HCT116 (cell line): ENCODE data around the gene MAP3K20. TPM values are rescaled to one million over a fixed set of nuclear protein-coding genes. Genes with fewer than 3 reads are reported as not detected.

Source experiments
- ATAC-seq: fragments of 200-7000 bp; cut with Tn5 transposase; 2 replicates; pipeline ENCODE4 v1.9.1; 2020; ENCODE audit warnings: mild to moderate bottlenecking, moderate library complexity
- BruUV-seq: library from RNA; stranded (reverse); fragments of 400-500 nt; replicated peaks from 2 replicates; lab custom pipeline; 2021; lab: Mats Ljungman, UMichigan
- CTCF ChIA-PET: fragments of 300-600 bp; sonication (Branson Sonifier 250); formaldehyde crosslinking; loops from one replicate; lab custom pipeline; 2021; ENCODE audit warnings: antibody characterized with exemption; lab: Charles Lee
- POLR2A ChIA-PET: fragments of 300-600, 350-600 bp; sonication (Branson Sonifier 250); formaldehyde crosslinking; loops from one replicate; lab custom pipeline; 2021; ENCODE audit warnings: antibody characterized with exemption; lab: Charles Lee
- RAD21 ChIA-PET, 2 experiments: fragments of 300-600 bp; sonication (Branson Sonifier 250); formaldehyde crosslinking; loops; one replicate each; lab custom pipeline; 2023; ENCODE audit warnings: low total read pairs in 2 of 2; ENCODE audit not compliant: uncharacterized antibody in 2 of 2, unreplicated experiment in 2 of 2, low non-redundant PET in 1 of 2; lab: Charles Lee
- DNase-seq: peaks from one replicate; pipeline ENCODE4 v3.0.0-alpha.2; 2010; ENCODE audit warnings: low read depth, low spot score
- H2AFZ ChIP-seq: fragments of 200-600 bp; shearing (Covaris generic), sonication (generic); 2 replicates; pipeline ENCODE4 v1.6.1; 2017; ENCODE audit warnings: low read depth, mixed run types, mixed read lengths, antibody characterized with exemption, low read length; ENCODE audit not compliant: poor library complexity, severe bottlenecking
- H3K27ac ChIP-seq: 2 replicates; pipeline ENCODE4 v1.5.1; 2012; ENCODE audit warnings: low read depth, low read length
- H3K27me3 ChIP-seq: fragments of 200-600 bp; sonication (generic); 2 replicates; pipeline ENCODE4 v1.6.1; 2016; ENCODE audit warnings: mixed run types, low read length, mixed read lengths; ENCODE audit not compliant: insufficient read depth
- H3K36me3 ChIP-seq, 2 experiments: fragments of 200-500 bp in 1 of 2; fragments of 200-600 bp in 1 of 2; sonication (Bioruptor generic) in 1 of 2; sonication (generic) in 1 of 2; 2 replicates each; pipeline versions ENCODE4 v1.5.1 to v1.6.1; 2014 to 2016; ENCODE audit warnings: low read length in 2 of 2, inconsistent platforms in 1 of 2, mixed read lengths in 1 of 2, mixed run types in 1 of 2; ENCODE audit not compliant: insufficient read depth in 2 of 2, control insufficient read depth in 1 of 2
- H3K4me1 ChIP-seq, 2 experiments: fragments of 200-600 bp in 1 of 2; sonication (generic) in 1 of 2; 2 replicates each; pipeline versions ENCODE4 v1.5.1 to v1.6.1; 2012 to 2017; ENCODE audit warnings: low read length in 2 of 2, inconsistent platforms in 1 of 2, mild to moderate bottlenecking in 1 of 2, mixed read lengths in 1 of 2, mixed run types in 1 of 2, moderate library complexity in 1 of 2; ENCODE audit not compliant: insufficient read depth in 2 of 2, control insufficient read depth in 1 of 2
- H3K4me2 ChIP-seq: fragments of 200-600 bp; sonication (generic); 2 replicates; pipeline ENCODE4 v1.6.1; 2017; ENCODE audit warnings: mixed run types, low read length, mixed read lengths
- H3K4me3 ChIP-seq, 2 experiments: fragments of 200-600 bp in 1 of 2; sonication (generic) in 1 of 2; replicated peaks in 1 of 2; 2 replicates each; pipeline ENCODE4 v1.5.1; 2011 to 2016; ENCODE audit warnings: low read length in 2 of 2, control low read depth in 1 of 2, low read depth in 1 of 2, mild to moderate bottlenecking in 1 of 2, mixed read lengths in 1 of 2, mixed run types in 1 of 2
- H3K79me2 ChIP-seq: fragments of 200-600 bp; sonication (generic); 2 replicates; pipeline ENCODE4 v1.6.1; 2017; ENCODE audit warnings: mild to moderate bottlenecking, mixed run types, low read length, moderate library complexity, mixed read lengths; ENCODE audit not compliant: insufficient read depth
- H3K9ac ChIP-seq: fragments of 200-600 bp; sonication (generic); 2 replicates; pipeline ENCODE4 v1.6.1; 2016; ENCODE audit warnings: low read length, mixed read lengths
- H3K9me2 ChIP-seq: fragments of 200-600 bp; sonication (generic), shearing (Covaris generic); 2 replicates; pipeline ENCODE4 v1.6.1; 2017; ENCODE audit warnings: mixed run types, mild to moderate bottlenecking, moderate library complexity; ENCODE audit not compliant: insufficient read depth
- H3K9me3 ChIP-seq, 2 experiments: fragments of 200-500 bp in 1 of 2; fragments of 200-600 bp in 1 of 2; sonication (Bioruptor generic) in 1 of 2; sonication (generic) in 1 of 2; 2 replicates each; pipeline ENCODE4 v1.6.1; 2014 to 2017; ENCODE audit warnings: low read length in 2 of 2, mixed read lengths in 2 of 2, inconsistent platforms in 1 of 2, low read depth in 1 of 2, mild to moderate bottlenecking in 1 of 2, mixed run types in 1 of 2, moderate library complexity in 1 of 2; ENCODE audit not compliant: control insufficient read depth in 1 of 2, insufficient read depth in 1 of 2
- H4K20me1 ChIP-seq: fragments of 200-600 bp; sonication (generic), shearing (Covaris generic); 2 replicates; pipeline ENCODE4 v1.6.1; 2017; ENCODE audit warnings: mixed run types, mild to moderate bottlenecking, moderate library complexity; ENCODE audit not compliant: insufficient read depth
- CBX3 ChIP-seq: IDR thresholded peaks from 2 replicates; pipeline ENCODE4 v1.6.1; 2012; ENCODE audit warnings: low read depth
- EZH2phosphoT487 ChIP-seq: fragments of 200-600 bp; IDR thresholded peaks from 2 replicates; pipeline ENCODE4 v1.6.1; 2018; ENCODE audit warnings: antibody characterized with exemption, borderline replicate concordance
- MAX ChIP-seq: IDR thresholded peaks from 2 replicates; pipeline ENCODE4 v1.6.1; 2012
- POLR2AphosphoS5 ChIP-seq: IDR thresholded peaks from 2 replicates; pipeline ENCODE4 v1.6.1; 2011; ENCODE audit warnings: mild to moderate bottlenecking, low read depth, low read length, moderate library complexity
- RAD21 ChIP-seq: IDR thresholded peaks from 2 replicates; pipeline ENCODE4 v1.6.1; 2012; ENCODE audit warnings: low read depth, mild to moderate bottlenecking
- SP1 ChIP-seq: IDR thresholded peaks from 2 replicates; pipeline ENCODE4 v1.6.1; 2012; ENCODE audit warnings: low read depth
- SRF ChIP-seq: IDR thresholded peaks from 2 replicates; pipeline ENCODE4 v1.6.1; 2012; ENCODE audit warnings: low read depth
- TCF7L2 ChIP-seq: IDR thresholded peaks from 2 replicates; pipeline ENCODE4 v1.7.0; 2011; ENCODE audit warnings: borderline replicate concordance, inconsistent platforms; ENCODE audit not compliant: insufficient read depth, insufficient read length; ENCODE audit errors: extremely low read depth
- YY1 ChIP-seq: IDR thresholded peaks from 2 replicates; pipeline ENCODE4 v1.6.1; 2011; ENCODE audit warnings: low read length, low read depth, moderate library complexity, mild to moderate bottlenecking; ENCODE audit not compliant: insufficient replicate concordance; ENCODE audit errors: extremely low read depth
- intact Hi-C: fragments of 100-400 bp; cut with micrococcal nuclease; formaldehyde crosslinking; loops from 2 replicates; pipeline ENCODE4 v1.10.0; 2022
- total RNA-seq: library from RNA; stranded (reverse); gene quantifications from one replicate; pipeline ENCODE4 v1.2.1, GENCODE V29; 2021; ENCODE audit not compliant: unreplicated experiment
- TF ChIP-seq, protein P1 (sequence below): IDR thresholded peaks from 2 replicates; pipeline ENCODE4 v1.6.1; 2012; ENCODE audit warnings: low read depth
- TF ChIP-seq, protein P2 (sequence below): IDR thresholded peaks from 2 replicates; pipeline ENCODE4 v1.6.1; 2012

Gene MAP3K20
- total RNA-seq, 1 experiment from 2014 or later, result 40.0 TPM

DNA sequence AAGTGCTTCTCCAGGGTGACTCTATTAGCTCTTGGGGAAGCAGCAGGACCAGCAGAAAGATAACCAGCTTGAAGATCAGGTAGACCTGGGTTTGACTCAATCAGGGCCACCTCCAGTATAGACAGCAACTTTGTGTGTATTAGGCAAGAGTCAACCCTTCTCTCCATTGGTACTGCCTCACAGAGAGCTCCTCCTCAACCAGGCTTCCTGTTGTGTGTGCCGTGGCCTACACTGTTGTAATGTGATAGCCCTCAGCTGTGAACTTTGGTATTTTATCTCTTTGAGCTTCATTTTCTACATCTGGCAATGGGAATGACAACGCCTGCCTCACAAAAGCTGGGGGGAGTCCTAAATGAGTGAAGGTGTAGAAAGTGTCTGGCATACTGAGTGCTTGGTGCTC, 17.0 kb upstream of the MAP3K20 start (continued):
- TF ChIP-seq POLR2AphosphoS5 (no peak), MAX (no peak), SRF (no peak), EZH2phosphoT487 (no peak), SP1 (no peak), CBX3 (no peak), YY1 (no peak)

- ChIA-PET RAD21 (no interaction called here), POLR2A (no interaction called here)
- no TSS peak for BruUV-seq
These were observed 16.4 kb upstream of the MAP3K20 start for GRCh38 chr2:173059292-173059691.

More at GRCh38 chr2:173059292-173059691, 16.4 kb upstream of the MAP3K20 start:
- H3K4me1 ChIP-seq, result no peaks in the 10 kb centered on the region
- H2AFZ ChIP-seq, result no peak overlapping the region
- no peak overlapping the region for H3K4me2 ChIP-seq
- H3K4me3 ChIP-seq, result no peak overlapping the region
- ATAC-seq (no peak), DNase-seq (no peak)
- CTCF ChIA-PET, result no interaction called here
- H3K36me3 ChIP-seq, result no peaks in the 10 kb centered on the region
- H4K20me1 ChIP-seq, result no peaks in the 10 kb centered on the region
- H3K9ac ChIP-seq, result no peak overlapping the region
- no peaks in the 10 kb centered on the region for H3K9me2 ChIP-seq
- intact Hi-C loops, result no loop called here
- H3K9me3 ChIP-seq, result no peaks in the 10 kb centered on the region
- no peaks in the 10 kb centered on the region for H3K79me2 ChIP-seq
- no peak for TF ChIP-seq POLR2AphosphoS5
- TF ChIP-seq, protein P1, sequence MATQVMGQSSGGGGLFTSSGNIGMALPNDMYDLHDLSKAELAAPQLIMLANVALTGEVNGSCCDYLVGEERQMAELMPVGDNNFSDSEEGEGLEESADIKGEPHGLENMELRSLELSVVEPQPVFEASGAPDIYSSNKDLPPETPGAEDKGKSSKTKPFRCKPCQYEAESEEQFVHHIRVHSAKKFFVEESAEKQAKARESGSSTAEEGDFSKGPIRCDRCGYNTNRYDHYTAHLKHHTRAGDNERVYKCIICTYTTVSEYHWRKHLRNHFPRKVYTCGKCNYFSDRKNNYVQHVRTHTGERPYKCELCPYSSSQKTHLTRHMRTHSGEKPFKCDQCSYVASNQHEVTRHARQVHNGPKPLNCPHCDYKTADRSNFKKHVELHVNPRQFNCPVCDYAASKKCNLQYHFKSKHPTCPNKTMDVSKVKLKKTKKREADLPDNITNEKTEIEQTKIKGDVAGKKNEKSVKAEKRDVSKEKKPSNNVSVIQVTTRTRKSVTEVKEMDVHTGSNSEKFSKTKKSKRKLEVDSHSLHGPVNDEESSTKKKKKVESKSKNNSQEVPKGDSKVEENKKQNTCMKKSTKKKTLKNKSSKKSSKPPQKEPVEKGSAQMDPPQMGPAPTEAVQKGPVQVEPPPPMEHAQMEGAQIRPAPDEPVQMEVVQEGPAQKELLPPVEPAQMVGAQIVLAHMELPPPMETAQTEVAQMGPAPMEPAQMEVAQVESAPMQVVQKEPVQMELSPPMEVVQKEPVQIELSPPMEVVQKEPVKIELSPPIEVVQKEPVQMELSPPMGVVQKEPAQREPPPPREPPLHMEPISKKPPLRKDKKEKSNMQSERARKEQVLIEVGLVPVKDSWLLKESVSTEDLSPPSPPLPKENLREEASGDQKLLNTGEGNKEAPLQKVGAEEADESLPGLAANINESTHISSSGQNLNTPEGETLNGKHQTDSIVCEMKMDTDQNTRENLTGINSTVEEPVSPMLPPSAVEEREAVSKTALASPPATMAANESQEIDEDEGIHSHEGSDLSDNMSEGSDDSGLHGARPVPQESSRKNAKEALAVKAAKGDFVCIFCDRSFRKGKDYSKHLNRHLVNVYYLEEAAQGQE, result no peak
- no peak for TF ChIP-seq TCF7L2
- TF ChIP-seq RAD21, result no peak
- TF ChIP-seq, protein P2, sequence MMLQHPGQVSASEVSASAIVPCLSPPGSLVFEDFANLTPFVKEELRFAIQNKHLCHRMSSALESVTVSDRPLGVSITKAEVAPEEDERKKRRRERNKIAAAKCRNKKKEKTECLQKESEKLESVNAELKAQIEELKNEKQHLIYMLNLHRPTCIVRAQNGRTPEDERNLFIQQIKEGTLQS, result no peak
- TF ChIP-seq EZH2phosphoT487, result no peak
- H3K27me3 ChIP-seq, result no peaks in the 10 kb centered on the region
- no peak overlapping the region for H3K27ac ChIP-seq
